Esophagus squamous epithelium (tissue), 5 donors: ENCODE measurements around the gene SLC38A1. TPM values are rescaled to one million over a fixed set of nuclear protein-coding genes. Genes with fewer than 3 reads are reported as not detected.
"Not testable (repeated sequence)": the region's sequence is repeated elsewhere in the genome, so short reads cannot be mapped to it uniquely, and the experiment has no call there.

ENCODE experiments used
- DNase-seq: peaks from one replicate; lab custom pipeline; 2025; lab: John Stamatoyannopoulos, UW
- H3K27ac ChIP-seq, 4 donors: fragments of 200-600 bp; sonication (generic); one replicate each; pipeline ENCODE4 v1.5.1; 2016 to 2019; ENCODE audit warnings: mild to moderate bottlenecking in 1 of 4
- H3K27me3 ChIP-seq, 4 donors: fragments of 200-600 bp; sonication (generic); 1 replicate in 3 of 4; 2 replicates in 1 of 4; pipeline versions ENCODE4 v1.5.1 to v1.6.0; 2017 to 2021; ENCODE audit warnings: antibody characterized with exemption in 1 of 4
- H3K36me3 ChIP-seq, 3 donors: fragments of 200-600 bp; sonication (generic); one replicate each; pipeline ENCODE4 v1.5.1; 2016 to 2019
- H3K4me1 ChIP-seq, 3 donors: fragments of 200-600 bp; sonication (generic); one replicate each; pipeline ENCODE4 v1.5.1; 2017 to 2019
- H3K4me3 ChIP-seq, 4 donors: fragments of 200-600 bp; sonication (generic); 1 replicate in 3 of 4; 2 replicates in 1 of 4; pipeline ENCODE4 v1.5.1; 2016 to 2019; ENCODE audit warnings: mild to moderate bottlenecking in 2 of 4, moderate library complexity in 1 of 4
- H3K9me3 ChIP-seq, 3 donors: fragments of 200-600 bp; sonication (generic); one replicate each; pipeline ENCODE4 v1.5.1; 2016 to 2019
- CTCF ChIP-seq, 6 experiments: fragments of 450-650 bp in 4 of 6; fragments of 200-600 bp in 2 of 6; sonication (generic) in 2 of 6; IDR thresholded peaks; one replicate each; pipeline ENCODE4 v1.5.1; 2016 to 2019; ENCODE audit warnings: antibody characterized with exemption in 6 of 6, mild to moderate bottlenecking in 4 of 6, moderate library complexity in 4 of 6
- POLR2A ChIP-seq, 4 donors: fragments of 450-650 bp; IDR thresholded peaks; one replicate each; pipeline ENCODE4 v1.6.1; 2017; ENCODE audit warnings: antibody characterized with exemption in 4 of 4, mild to moderate bottlenecking in 4 of 4, moderate library complexity in 3 of 4
- WGBS, 2 donors: methylation state at CpG; one replicate each; pipeline ENCODE4 v1.1.5; 2018; 5-methylcytosine and 5-hydroxymethylcytosine counted together
- intact Hi-C: fragments of 100-400 bp; cut with DNase I; formaldehyde crosslinking; loops from one replicate; pipeline ENCODE4 v1.15.0; 2022
- total RNA-seq, 4 donors: library from RNA; depleted of rRNA; stranded (reverse); fragments of >200 nt; gene quantifications; one replicate each; pipeline ENCODE4 v1.1.0, GENCODE V29; 2016
- donor health status: DM: yes; HTN: yes; CAD: no.

The SLC38A1 gene
- total RNA-seq, 4 donors from 2014 or later = 23.3 to 88.7 (median 73.3) TPM

DNA sequence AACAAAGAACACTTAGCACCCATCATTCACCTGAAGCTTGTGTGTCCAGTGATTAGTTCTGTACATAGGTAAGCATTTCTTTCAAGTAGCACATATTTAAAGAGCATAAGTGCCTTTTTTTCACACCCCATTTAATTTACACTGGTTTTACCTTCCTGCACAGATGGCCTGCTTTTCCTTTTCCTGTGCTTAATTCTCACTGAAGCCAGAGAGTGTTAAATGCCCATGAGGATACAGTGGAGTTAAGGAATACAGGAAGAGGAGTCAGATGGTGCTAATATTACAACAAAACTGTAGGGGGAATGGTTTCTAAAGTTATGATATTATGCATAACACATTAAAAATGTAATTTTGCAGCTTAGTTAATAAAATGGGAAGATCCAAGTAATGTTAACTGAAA lies 31.0 kb upstream of the SLC38A1 start:
- H3K36me3 ChIP-seq = no peaks in the 10 kb centered on the region
- DNase-seq = no peak
- intact Hi-C loops = no loop called here
- no peak for TF ChIP-seq CTCF (IDR thresholded peaks at IDR 0.05)
- TF ChIP-seq POLR2A (IDR thresholded peaks at IDR 0.05) = no peak
- no peak overlapping the region for H3K27ac ChIP-seq
- no peaks in the 10 kb centered on the region for H3K27me3 ChIP-seq
- peaks cover 0 to 5% (median 0%) of the 10 kb centered on the region in 3 donors for H3K4me1 ChIP-seq
- no peaks in the 10 kb centered on the region for H3K9me3 ChIP-seq
- H3K4me3 ChIP-seq = no peak overlapping the region

DNA sequence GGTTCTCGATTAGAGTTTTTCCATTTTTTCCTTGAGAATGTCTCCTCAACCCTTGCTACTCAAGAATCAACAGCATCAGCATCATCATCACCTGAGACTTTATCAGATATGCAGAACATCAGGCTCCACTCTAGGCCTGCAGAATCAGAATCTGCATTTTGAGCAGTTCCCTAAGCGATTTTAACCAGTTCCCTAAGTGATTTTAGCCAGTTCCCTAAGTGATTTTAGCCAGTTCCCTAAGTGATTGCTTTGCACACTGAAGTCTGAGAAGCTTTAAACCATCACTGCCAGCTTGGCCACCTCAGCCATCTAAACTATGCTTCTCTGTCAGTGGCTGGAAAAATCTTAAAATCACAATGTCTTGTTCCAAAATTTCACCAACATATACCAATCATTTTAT lies 29.4 kb upstream of the SLC38A1 start:
- Histone ChIP-seq H3K4me1 (peaks cover 0 to 5% (median 0%) of the 10 kb centered on the region in 3 donors), H3K9me3 (no peaks in the 10 kb centered on the region), H3K27ac (no peak overlapping the region), H3K36me3 (no peaks in the 10 kb centered on the region), H3K4me3 (no peak overlapping the region), H3K27me3 (no peaks in the 10 kb centered on the region)
- no peak for DNase-seq
- WGBS, 2 donors = 86 to 97% methylated on average over 2 of the region's 2 CpGs
- intact Hi-C loops = no loop called here
- TF ChIP-seq CTCF (IDR thresholded peaks at IDR 0.05) = no peak

GRCh38 chr12:46296822-46297221 lies 28.0 kb upstream of the SLC38A1 start:
- intact Hi-C loops = no loop called here
- Histone ChIP-seq H3K27ac (no peak overlapping the region), H3K36me3 (no peaks in the 10 kb centered on the region), H3K9me3 (peaks cover 0 to 3% (median 0%) of the 10 kb centered on the region in 3 donors), H3K4me1 (peaks cover 0 to 5% (median 0%) of the 10 kb centered on the region in 3 donors), H3K4me3 (no peak overlapping the region), H3K27me3 (no peaks in the 10 kb centered on the region)
- no peak for TF ChIP-seq POLR2A (IDR thresholded peaks at IDR 0.05)
- TF ChIP-seq CTCF (IDR thresholded peaks at IDR 0.05) = no peak
- WGBS, 2 donors = 71 to 77% methylated on average over 4 of the region's 4 CpGs
- no peak for DNase-seq

GRCh38 chr12:46292754-46293402 lies 24.0 kb upstream of the SLC38A1 start:
- WGBS, 2 donors = 64 to 86% methylated on average over 1 to 2 of the region's 2 CpGs

GRCh38 chr12:46291953-46292352 lies 23.1 kb upstream of the SLC38A1 start:
- H3K36me3 ChIP-seq, H3K27ac ChIP-seq, H3K4me1 ChIP-seq, H3K27me3 ChIP-seq, intact Hi-C loops, H3K4me3 ChIP-seq, DNase-seq: not testable (repeated sequence)
- peaks cover 0 to 14% (median 0%) of the 10 kb centered on the region in 3 donors for H3K9me3 ChIP-seq
- WGBS, 2 donors = 96 to 100% methylated on average over 3 of the region's 3 CpGs

More at GRCh38 chr12:46292754-46293402, 24.0 kb upstream of the SLC38A1 start:
- intact Hi-C loops = no loop called here
- DNase-seq = no peak
- no peaks in the 10 kb centered on the region for H3K27me3 ChIP-seq
- no peak overlapping the region for H3K27ac ChIP-seq
- TF ChIP-seq CTCF (IDR thresholded peaks at IDR 0.05) = peak in 2 of 6 experiments; percentile 13 to 44
- no peak for TF ChIP-seq POLR2A (IDR thresholded peaks at IDR 0.05)
- H3K4me1 ChIP-seq = no peaks in the 10 kb centered on the region
- H3K36me3 ChIP-seq = no peaks in the 10 kb centered on the region
- no peak overlapping the region for H3K4me3 ChIP-seq
- H3K9me3 ChIP-seq = peaks cover 0 to 14% (median 0%) of the 10 kb centered on the region in 3 donors

DNA sequence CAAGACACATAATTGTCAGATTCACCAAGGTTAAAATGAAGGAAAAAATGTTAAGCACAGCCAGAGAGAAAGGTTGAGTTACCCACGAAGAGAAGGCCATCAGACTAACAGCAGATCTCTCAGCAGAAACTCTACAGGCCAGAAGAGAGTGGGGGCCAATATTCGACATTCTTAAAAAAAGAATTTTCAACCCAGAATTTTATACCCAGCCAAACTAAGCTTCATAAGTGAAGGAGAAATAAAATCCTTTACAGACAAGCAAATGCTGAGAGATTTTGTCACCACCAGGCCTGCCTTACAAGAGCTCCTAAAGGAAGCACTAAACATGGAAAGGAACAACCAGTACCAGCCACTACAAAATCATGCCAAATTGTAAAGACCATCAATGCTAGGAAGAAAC lies 16.3 kb upstream of the SLC38A1 start:
- H3K27me3 ChIP-seq, intact Hi-C loops, H3K4me3 ChIP-seq, DNase-seq, H3K4me1 ChIP-seq, H3K36me3 ChIP-seq, H3K27ac ChIP-seq: not testable (repeated sequence)
- WGBS, 2 donors = 48 to 52% methylated on average over 2 of the region's 2 CpGs
- H3K9me3 ChIP-seq = peaks cover 0 to 54% (median 36%) of the 10 kb centered on the region in 3 donors
